ENCODE results near the gene TMEM236. TPM values are rescaled to one million over a fixed set of nuclear protein-coding genes. Genes with fewer than 3 reads are reported as not detected.

Gene TMEM236
- total RNA-seq, 2 experiments from 2014 or later: not detected

DNA sequence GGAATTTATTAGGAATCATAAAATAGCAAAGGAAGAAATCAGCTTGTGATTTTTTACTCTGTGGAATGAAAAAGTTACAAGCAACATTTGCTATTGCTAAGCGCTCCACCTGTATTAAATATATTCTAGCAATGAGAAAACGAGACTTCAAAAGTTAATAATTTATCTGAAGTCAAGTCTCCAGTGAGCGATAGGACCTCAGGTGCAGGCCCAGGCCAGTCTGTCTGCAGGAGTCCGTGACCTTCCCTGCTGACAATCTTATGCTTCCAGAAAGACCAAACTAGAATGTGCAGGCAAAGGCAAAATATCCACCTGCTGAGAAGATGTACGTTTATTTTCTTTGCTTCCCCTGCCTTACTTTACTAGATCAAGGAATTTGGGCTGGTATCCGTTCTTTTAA, 79.9 kb downstream of the TMEM236 start:
- no TSS peak for BruUV-seq (replicated peaks)
- TF ChIP-seq CTCF (conservative IDR thresholded peaks at IDR 0.05; ENCODE audit: low read length) (no peak), EZH2phosphoT487 (IDR thresholded peaks at IDR 0.05; ENCODE audit: borderline replicate concordance, low read depth, low read length) (no peak)
- no peak overlapping the region for H3K4me3 ChIP-seq (ENCODE audit: low read depth, low read length, poor library complexity, severe bottlenecking)
- no peak for DNase-seq (ENCODE audit: low spot score)
- H3K4me1 ChIP-seq (ENCODE audit: insufficient read depth, low read length, poor library complexity, severe bottlenecking): no peaks in the 10 kb centered on the region
- intact Hi-C loops (cut with micrococcal nuclease; ENCODE audit: unreplicated experiment): no loop called here
- H3K27ac ChIP-seq (ENCODE audit: low read depth, low read length, poor library complexity, severe bottlenecking): no peak overlapping the region
- H2AFZ ChIP-seq (ENCODE audit: low read length): no peak overlapping the region
- H3K9me3 ChIP-seq (ENCODE audit: low read length): no peaks in the 10 kb centered on the region
- CTCF ChIA-PET (ENCODE audit: unreplicated experiment): no interaction called here
- H3K4me2 ChIP-seq (ENCODE audit: low read length): no peak overlapping the region
- H3K36me3 ChIP-seq (ENCODE audit: insufficient read depth, low read length): no peaks in the 10 kb centered on the region
- no peaks in the 10 kb centered on the region for H3K9me2 ChIP-seq (ENCODE audit: insufficient read depth, low read length)
- POLR2A ChIA-PET: no interaction called here
- no peaks in the 10 kb centered on the region for H3K79me2 ChIP-seq (ENCODE audit: insufficient read depth, low read depth, low read length)
- H4K20me1 ChIP-seq (ENCODE audit: insufficient read depth, low read length): no peaks in the 10 kb centered on the region

GRCh38 chr10:17833656-17834055, 81.7 kb downstream of the TMEM236 start:
- POLR2A ChIA-PET: interaction anchor here (0.6 kb wide), 1 partner anchor 845 kb away, joined by 3 read pairs; no protein-coding TSS in a partner anchor
- H3K36me3 ChIP-seq (ENCODE audit: insufficient read depth, low read length): no peaks in the 10 kb centered on the region
- no peaks in the 10 kb centered on the region for H3K9me2 ChIP-seq (ENCODE audit: insufficient read depth, low read length)
- no peak overlapping the region for H2AFZ ChIP-seq (ENCODE audit: low read length)
- no TSS peak for BruUV-seq (replicated peaks)
- H3K27ac ChIP-seq (ENCODE audit: low read depth, low read length, poor library complexity, severe bottlenecking): no peak overlapping the region
- H3K4me1 ChIP-seq (ENCODE audit: insufficient read depth, low read length, poor library complexity, severe bottlenecking): no peaks in the 10 kb centered on the region
- H3K79me2 ChIP-seq (ENCODE audit: insufficient read depth, low read depth, low read length): no peaks in the 10 kb centered on the region
- H4K20me1 ChIP-seq (ENCODE audit: insufficient read depth, low read length): no peaks in the 10 kb centered on the region
- CTCF ChIA-PET (ENCODE audit: unreplicated experiment): no interaction called here
- intact Hi-C loops (cut with micrococcal nuclease; ENCODE audit: unreplicated experiment): no loop called here
- H3K4me2 ChIP-seq (ENCODE audit: low read length): no peak overlapping the region
- TF ChIP-seq CTCF (conservative IDR thresholded peaks at IDR 0.05; ENCODE audit: low read length): no peak
- no peak for TF ChIP-seq EZH2phosphoT487 (IDR thresholded peaks at IDR 0.05; ENCODE audit: borderline replicate concordance, low read depth, low read length)
- no peak overlapping the region for H3K4me3 ChIP-seq (ENCODE audit: low read depth, low read length, poor library complexity, severe bottlenecking)
- no peaks in the 10 kb centered on the region for H3K9me3 ChIP-seq (ENCODE audit: low read length)
- no peak for DNase-seq (ENCODE audit: low spot score)

DNA sequence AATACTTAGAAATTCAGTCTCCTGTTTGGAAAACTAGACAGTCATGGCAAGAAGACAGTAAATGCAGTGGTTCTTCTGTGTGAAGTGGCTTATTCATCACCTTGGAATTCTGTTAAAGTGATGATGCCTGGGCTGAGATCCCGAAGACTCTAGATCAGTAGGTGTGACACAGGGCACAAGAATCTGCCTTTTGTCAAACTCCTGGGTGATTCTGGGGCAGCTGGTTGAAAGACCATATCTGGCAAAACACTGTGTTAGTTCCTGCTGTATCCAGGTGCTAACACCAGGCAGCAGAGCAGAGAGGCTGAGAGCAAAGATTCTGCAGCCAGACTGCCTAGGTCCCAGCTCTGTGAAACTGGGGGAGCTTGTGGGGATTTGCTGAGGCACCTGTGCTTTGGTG, 83.7 kb downstream of the TMEM236 start:
- no peaks in the 10 kb centered on the region for H4K20me1 ChIP-seq (ENCODE audit: insufficient read depth, low read length)
- intact Hi-C loops (cut with micrococcal nuclease; ENCODE audit: unreplicated experiment): no loop called here
- no peaks in the 10 kb centered on the region for H3K4me1 ChIP-seq (ENCODE audit: insufficient read depth, low read length, poor library complexity, severe bottlenecking)
- H3K4me2 ChIP-seq (ENCODE audit: low read length): no peak overlapping the region
- no peaks in the 10 kb centered on the region for H3K36me3 ChIP-seq (ENCODE audit: insufficient read depth, low read length)
- H3K27ac ChIP-seq (ENCODE audit: low read depth, low read length, poor library complexity, severe bottlenecking): no peak overlapping the region
- no peak for DNase-seq (ENCODE audit: low spot score)
- no peaks in the 10 kb centered on the region for H3K9me3 ChIP-seq (ENCODE audit: low read length)
- ChIA-PET POLR2A (no interaction called here), CTCF (ENCODE audit: unreplicated experiment) (no interaction called here)
- no TSS peak for BruUV-seq (replicated peaks)
- TF ChIP-seq CTCF (conservative IDR thresholded peaks at IDR 0.05; ENCODE audit: low read length): no peak
- no peak for TF ChIP-seq EZH2phosphoT487 (IDR thresholded peaks at IDR 0.05; ENCODE audit: borderline replicate concordance, low read depth, low read length)
- no peaks in the 10 kb centered on the region for H3K9me2 ChIP-seq (ENCODE audit: insufficient read depth, low read length)
- H2AFZ ChIP-seq (ENCODE audit: low read length): no peak overlapping the region
- no peak overlapping the region for H3K4me3 ChIP-seq (ENCODE audit: low read depth, low read length, poor library complexity, severe bottlenecking)
- H3K79me2 ChIP-seq (ENCODE audit: insufficient read depth, low read depth, low read length): no peaks in the 10 kb centered on the region

All from OCI-LY7 (cell line).